ENCODE results near the gene TRIM24.

DNA sequence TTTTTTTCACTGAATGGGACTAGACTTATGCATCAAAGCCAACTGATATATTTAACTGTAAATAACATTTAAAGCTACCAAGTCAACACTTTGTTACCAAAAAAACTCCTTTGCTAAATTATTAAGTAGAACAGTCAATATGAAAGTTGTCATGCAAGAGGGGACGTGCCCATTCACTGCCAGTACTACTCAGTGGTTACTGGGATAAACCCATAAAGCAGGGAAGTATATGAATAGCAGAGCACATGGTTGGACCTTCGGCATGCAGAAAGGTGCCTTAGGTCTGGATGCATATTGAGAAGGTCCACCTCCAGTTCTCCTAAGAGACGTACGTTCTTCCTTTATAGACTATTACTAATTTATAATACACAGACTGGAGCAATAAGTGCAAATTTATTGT lies 121.0 kb downstream of the TRIM24 start:
- TF ChIP-seq, protein P1, sequence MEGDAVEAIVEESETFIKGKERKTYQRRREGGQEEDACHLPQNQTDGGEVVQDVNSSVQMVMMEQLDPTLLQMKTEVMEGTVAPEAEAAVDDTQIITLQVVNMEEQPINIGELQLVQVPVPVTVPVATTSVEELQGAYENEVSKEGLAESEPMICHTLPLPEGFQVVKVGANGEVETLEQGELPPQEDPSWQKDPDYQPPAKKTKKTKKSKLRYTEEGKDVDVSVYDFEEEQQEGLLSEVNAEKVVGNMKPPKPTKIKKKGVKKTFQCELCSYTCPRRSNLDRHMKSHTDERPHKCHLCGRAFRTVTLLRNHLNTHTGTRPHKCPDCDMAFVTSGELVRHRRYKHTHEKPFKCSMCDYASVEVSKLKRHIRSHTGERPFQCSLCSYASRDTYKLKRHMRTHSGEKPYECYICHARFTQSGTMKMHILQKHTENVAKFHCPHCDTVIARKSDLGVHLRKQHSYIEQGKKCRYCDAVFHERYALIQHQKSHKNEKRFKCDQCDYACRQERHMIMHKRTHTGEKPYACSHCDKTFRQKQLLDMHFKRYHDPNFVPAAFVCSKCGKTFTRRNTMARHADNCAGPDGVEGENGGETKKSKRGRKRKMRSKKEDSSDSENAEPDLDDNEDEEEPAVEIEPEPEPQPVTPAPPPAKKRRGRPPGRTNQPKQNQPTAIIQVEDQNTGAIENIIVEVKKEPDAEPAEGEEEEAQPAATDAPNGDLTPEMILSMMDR (IDR thresholded peaks at IDR 0.05; ENCODE audit: low read length) = no peak
- no peak for TF ChIP-seq EZH2 (IDR thresholded peaks at IDR 0.05; ENCODE audit: borderline replicate concordance, low read length)
